Left kidney (tissue), 2 donors: Measurements from ENCODE around the gene NOC4L. TPM values are rescaled to one million over a fixed set of nuclear protein-coding genes. Genes with fewer than 3 reads are reported as not detected.
"Not testable (repeated sequence)": the region's sequence is repeated elsewhere in the genome, so short reads cannot be mapped to it uniquely, and the experiment has no call there.

ENCODE experiments used
- DNase-seq: peaks from one replicate; pipeline ENCODE4 v3.0.0-alpha.2; 2013
- polyA plus RNA-seq: library from polyadenylated mRNA; unstranded; fragments of 120-200 nt; gene quantifications from one replicate; pipeline ENCODE4 v1.2.1, GENCODE V29; 2013; ENCODE audit not compliant: insufficient read length

The NOC4L gene
- polyA plus RNA-seq, 1 donor, result 11.9 TPM

DNA sequence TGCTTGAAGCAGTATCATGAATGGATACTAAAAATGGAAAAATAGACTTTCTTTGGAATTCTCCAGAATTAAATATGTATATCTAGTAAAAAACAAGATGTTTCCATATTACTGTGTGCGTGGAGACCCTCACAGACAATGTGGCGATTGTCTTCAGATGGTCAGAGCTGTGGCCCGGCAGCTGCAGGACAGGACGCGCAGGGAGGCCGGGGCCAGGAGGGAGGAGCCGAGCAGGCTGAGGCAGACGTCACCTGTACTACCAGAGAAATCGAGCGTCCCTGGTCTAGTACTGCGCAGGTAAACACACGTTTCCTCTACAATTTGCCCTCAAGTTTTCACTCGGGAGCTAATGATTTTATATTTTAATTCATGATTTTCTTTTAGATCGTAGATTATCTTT, 23.0 kb upstream of the NOC4L start:
- no peak for DNase-seq

DNA sequence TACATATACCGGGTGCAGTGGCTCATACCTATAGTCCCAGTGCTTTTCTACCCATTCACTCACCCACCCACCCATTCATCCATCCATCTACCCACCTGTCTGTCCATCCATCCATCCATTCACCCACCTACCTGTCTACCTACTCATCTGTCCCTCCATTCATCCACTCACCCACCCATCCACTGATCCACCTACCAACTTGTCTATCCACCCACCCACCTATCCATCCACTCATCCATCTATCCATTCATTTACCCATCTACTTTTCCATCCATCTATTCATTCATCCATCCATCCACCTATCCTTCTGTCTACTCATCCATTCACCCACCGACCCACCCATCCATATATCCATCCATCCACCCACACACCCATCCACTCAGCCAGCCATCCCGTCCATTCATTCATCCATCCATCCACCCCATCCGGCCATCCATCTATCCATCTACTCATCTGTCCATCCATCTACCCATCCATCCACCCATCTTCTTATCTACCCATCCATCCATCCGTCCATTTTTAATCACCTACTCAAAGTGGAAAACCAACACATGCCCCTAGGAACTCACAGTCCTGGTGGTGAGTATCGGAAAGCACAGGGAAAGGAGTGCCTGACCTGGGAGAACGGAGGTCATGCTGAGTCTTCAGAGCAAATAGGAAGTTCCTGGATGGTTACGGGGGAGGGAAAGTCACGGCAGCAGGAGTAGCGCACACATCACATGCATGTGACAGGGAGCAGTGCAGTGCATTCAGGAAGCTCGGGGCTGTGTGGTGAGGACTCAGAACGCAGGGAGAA, 20.1 kb upstream of the NOC4L start:
- DNase-seq, result no peak

DNA sequence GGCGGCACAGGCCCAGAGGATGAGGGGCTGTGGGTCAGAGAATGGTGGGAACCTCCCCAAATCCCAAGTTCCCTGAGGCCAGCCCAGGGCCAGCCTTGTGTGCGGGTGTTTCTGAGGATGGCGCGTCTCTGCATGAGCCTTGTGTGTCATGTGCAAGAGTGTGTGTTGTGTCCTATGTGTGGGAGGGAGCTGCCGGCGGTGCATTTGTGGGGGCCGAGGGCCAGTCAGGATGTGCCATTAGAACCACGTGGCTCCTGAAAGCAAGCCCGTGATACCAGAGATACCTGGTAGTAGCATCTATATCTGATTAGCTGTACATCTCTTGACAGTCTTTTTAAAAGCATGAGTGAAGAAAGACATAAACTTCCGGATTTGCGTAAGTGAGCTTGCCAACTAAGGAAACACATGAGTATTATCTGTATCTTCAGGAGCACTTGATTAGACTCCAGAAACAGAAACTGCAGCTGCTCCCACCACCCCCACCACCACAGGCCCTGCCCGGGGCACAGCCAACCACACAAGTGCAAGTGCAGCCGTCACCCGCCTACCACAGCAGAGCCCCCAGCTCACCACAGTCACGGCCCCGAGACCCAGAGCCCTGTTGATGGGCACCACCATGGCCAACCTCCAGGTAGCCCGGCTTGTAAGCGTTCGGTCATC, 19.4 kb upstream of the NOC4L start:
- DNase-seq, result no peak

DNA sequence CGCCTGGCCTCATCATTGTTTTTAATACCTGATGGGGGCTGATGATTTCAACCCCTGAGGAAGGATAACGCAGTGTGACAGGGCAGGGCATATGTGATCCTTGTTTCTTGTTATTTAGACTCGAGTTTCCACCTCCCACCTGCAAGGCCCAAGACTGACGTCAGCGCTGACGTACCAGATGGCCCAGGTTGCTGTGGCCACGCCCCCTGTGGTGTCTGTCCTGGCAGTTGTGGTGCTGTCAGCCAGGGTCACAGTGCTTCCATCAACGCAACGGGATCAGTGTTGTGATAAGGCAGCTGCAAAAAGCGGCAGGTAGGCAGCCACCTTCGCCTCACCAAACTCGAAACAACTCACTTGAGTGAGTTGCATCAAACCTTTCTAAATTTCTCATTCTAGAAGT, 18.5 kb upstream of the NOC4L start:
- no peak for DNase-seq

DNA sequence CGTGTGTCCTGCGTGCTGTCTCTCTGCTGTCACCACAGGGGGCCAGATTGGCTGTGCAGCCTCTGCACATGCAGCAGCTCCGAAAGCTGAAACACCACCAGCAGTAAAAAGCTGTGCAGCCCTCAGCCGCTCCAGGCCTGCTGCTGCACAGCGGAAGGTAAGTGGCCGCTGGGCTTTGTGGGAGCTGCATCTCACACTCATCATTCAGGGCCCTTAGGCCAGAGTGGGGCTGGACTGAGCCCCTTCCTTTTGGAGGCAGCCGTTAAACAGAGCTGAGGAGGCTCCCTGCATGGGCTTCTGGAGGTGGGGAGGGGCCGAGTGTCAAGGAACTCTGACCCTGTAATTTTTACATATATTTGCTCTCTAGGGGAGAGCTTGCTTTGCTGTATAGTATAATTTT, 17.2 kb upstream of the NOC4L start:
- no peak for DNase-seq

DNA sequence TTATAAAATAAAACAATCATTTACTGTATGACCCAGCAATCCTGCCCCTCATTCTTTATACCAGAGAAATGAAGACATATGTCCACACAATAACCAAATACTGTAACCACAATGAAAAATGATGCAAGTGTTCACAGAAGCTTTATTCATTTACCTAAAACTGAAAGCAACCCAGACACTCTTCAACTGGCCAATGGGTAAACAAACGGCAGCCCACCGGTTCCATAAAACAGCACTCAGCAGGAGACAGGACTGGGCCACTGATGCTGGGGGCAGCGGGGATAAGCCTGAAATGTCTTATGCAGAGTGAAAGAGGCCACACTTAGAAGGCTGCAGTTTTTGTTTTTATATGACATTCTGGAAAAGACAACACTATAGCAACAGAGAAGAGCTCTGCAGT, 15.2 kb upstream of the NOC4L start:
- no peak for DNase-seq

DNA sequence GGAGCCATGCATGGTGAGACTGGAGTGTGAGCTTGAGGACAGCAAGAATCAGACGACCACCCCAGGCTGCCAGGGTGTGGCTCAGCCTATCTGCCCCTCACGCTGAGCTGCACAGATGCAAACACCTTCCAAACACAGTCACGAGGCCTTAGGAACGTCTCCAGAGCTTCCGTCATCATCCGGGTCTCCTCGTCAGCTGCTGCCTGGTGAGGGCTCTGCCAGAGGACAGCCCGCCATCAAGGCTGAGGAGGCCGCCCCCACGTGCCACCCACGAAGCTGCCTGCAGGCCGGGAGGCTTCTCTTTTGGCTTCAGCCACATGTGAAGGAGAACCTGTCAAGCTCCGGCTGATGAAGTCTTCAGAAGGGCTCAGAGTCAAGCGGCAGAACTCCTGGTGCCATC, 13.6 kb upstream of the NOC4L start:
- no peak for DNase-seq

DNA sequence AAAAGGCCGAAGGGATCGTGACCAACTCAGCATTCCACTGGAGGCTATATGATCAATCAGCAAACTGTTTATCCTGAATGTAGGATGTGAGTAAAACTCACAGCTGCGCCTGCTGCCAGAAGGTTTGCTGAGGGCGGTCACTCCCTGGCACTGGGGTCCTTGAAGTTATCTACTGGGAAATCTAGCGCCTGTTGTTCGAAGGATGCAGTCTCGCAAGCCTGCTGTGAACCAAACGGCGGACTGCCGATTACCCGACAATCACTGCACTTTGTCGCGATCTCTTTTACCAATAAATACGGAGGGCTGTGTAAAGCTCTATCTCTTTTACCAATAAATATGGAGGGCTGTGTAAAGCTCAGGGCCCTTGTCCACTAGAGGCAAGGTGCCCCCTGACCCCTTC, 13.0 kb upstream of the NOC4L start:
- no peak for DNase-seq

DNA sequence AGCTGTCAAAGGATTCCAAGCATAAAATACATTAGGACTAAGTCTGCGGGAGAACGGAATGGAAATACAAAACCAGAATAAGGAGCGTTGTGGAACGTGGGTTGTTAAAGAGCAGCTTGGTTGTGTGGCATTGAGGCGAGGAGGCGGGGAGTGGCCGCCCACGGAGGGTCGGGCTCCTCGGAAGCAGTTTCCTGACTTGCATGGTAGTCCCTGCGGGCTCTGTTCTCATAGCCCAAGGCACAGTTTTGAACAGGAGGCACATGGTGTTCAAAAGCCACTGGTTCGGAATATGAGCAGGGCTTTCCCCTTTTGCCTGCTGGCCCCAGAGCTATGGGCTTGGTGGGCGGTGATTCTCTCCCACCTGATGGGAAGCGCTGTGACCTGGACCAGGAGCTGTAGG, 12.3 kb upstream of the NOC4L start:
- no peak for DNase-seq

DNA sequence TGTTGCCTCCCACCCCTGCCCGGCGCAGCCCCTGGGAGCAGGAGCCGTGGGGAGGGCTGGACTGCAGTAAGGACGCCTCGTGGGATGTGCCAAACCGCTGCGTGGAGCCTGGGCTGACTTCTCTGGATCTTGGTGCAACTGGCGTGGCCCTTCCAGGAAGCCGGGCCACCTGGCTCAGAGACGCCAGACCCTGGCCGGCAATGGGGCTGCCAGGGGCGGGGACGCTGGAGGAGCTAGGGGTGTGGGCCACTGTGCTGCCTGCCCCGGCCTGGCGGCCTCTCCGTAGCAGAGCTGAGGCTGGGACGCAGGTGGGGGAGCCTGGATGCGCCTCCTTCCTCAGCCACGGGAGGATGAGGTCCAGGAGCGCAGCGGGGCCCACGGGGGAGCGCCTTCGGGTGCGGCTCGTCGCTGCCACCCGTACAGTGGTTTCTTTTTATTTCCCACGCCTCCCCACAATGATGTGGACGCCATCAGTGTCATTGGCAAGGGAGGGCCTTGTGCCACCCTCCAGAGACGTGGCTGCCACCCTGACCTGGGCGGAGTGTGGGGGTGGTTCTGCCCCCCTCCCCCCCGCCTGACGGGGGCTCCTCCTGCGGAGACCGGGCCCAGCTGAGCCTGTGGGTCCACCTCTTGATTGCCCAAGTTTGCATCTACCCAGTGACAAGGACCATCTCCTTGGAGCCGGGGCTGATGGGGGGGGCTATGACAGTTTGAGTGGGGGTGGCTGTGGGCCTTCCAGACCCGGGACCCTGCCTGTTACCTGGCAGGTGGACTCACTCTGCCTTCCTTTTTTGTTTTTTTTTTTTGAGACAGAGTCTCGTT, 11.4 kb upstream of the NOC4L start:
- no peak for DNase-seq

DNA sequence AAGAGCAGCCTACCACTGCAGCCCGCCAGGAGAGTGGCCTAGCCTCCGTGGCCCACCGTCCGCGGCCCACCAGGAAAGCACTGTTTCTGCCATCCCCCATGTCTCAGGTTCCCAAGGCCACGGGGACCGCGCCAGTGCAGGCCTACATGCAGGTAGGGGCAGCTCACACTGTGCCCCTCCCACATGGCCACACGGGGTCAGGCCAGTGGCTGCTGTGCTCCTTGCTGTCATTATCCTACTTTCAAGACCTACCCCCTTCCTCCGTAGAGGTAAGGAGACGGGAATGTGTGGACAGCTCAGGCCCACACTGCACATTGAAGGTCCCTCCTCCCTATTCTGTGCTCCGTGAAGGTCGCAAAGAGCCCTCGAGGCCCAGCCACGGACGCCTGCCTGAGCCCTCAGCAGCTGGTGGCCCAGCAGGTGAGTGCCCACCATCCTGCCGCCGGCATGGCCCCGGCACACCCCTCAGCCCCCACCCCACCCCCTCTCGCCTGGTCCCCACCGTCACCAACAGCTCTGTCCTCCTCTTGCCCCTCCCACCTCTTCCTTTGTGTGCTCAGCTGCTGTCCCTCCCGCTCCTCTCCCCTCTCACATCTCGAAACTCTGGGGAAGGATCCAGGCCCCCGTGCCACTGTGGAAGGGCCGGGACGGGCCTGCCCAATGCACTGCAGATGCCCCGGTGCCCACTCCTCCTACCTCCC, 10.2 kb upstream of the NOC4L start:
- no peak for DNase-seq

DNA sequence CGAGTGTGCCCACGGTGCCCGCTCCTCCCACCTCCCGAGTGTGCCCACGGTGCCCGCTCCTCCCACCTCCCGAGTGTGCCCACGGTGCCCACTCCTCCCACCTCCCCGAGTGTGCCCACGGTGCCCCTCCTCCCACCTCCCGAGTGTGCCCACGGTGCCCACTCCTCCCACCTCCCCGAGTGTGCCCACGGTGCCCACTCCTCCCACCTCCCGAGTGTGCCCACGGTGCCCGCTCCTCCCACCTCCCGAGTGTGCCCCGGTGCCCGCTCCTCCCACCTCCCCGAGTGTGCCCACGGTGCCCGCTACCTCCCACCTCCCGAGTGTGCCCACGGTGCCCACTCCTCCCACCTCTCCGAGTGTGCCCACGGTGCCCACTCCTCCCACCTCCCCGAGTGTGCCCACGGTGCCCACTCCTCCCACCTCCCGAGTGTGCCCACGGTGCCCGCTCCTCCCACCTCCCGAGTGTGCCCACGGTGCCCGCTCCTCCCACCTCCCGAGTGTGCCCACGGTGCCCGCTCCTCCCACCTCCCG, 9.5 kb upstream of the NOC4L start:
- DNase-seq, result not testable (repeated sequence)

DNA sequence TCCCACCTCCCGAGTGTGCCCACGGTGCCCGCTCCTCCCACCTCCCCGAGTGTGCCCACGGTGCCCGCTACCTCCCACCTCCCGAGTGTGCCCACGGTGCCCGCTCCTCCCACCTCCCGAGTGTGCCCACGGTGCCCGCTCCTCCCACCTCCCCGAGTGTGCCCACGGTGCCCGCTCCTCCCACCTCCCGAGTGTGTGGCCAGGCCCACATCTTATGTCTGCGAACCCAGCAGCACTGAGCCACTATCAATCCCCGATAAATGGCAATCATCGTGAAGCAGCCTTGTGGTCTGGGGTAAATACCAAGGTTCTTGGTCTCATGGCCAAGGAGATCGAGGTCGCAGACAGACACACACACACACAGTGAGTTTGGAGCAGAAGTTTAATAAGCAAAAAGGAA, 8.0 kb upstream of the NOC4L start:
- not testable (repeated sequence) for DNase-seq

DNA sequence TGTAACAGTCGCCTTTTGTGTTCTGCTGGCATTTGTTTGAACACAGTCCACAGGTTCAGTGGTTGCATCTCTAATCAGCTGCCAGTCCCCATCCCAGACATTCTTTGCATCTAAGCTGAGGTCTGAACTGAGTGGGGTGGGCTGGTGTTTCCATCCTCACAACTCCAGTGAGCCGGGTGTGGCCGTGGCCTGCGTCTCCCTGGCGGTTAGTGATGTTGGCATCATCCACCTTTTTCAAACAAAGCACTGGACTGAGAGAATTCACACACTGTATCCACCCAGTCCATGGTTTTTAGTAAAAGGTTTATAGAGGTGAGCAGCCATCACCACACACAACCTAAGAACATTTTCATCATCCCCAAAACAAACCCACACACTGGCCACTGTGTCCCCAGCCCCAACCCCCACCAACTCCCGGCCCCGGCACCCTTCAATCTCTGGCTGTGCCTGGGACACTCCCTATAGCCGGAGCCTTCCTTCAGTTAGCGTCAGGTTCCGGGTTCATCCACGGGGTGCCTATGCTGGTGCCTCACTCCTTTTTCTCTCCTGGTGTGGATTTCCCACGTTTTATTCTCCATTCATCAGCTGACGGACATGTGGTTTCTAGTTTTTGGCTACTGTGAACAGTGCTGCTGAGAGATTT, 6.7 kb upstream of the NOC4L start:
- no peak for DNase-seq

DNA sequence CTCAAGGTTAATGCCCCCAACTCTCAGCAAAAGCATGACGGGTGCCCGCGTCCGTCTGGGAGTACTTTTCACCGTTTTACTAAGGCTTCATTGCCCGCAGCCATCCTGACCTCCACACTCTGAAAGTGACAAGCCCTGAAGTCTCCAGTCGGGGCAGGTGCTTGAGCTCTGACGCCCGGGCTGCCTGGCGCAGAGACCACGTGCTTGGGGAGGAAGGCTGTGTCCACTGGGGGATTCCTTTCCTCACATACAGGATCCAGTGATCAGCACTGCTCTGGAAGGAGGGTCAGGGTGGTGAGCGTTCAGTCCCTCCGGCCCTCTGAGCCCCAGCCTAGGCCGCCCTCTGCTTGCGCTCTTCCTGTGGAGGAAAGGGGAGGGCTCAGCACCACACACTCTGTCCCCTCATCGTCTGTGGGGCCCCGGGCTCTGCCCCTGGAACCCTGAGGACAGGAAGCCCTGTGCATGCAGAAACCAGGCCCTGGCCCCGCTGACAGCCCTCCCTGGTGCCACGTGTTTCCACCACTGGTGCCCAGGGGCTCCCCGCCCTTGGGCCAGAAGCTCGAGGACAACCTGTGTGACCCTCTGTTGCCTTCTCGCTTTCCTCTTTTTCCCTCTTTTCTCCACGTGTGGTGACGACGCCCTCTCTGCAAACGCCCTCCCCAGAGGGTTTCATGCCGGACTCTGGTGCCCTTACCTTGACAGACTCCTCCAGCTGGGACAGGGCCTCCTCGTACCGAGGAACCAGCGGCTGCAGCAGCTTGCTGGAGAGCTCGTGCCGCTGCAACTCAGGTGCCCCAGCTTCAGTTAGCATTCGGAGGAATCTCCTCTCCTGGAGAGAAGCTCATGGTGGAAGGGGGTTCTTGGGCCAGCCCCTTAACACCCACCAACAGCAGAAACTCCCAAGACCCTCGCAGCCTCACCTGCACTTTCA, 5.1 kb upstream of the NOC4L start:
- no peak for DNase-seq

DNA sequence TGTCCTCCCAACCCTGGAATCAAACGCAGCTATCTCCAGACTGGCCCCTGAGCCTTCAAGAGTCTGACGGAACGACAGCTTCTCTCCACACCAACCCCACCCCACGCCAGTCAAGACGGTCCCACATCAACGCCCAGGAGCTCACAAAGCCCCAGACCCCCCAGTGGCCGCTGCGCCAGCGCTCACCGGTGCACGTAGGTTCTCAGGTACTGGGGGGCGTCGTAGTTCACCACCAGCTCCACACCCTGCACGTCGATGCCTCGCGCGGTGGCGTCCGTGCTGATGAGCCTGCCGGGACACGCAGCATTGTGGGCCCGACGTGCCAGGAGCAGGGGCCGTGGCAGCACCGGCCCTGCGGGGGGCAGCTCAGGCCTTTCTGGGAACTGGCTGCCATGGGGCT, 4.3 kb upstream of the NOC4L start:
- DNase-seq, result no peak

DNA sequence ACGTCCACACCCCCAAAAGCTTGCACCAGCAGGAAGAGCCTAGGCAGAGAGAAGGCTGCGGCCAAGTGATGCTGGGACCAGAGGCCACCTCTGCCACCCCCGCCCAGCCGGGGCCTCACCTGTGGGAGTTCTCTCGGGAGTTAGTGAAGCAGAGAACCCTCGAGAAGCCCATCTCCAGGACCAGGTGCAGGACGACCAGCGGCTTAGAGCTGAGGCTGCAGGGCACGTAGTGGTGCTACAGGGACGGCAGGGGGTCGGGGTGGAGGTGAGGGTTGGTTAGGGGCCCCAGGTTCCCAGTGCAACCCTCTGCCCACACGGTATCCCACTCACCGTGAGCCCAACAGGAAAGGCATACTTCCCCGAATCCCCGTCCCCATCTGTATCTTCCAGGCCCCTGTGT, 3.8 kb upstream of the NOC4L start:
- no peak for DNase-seq

DNA sequence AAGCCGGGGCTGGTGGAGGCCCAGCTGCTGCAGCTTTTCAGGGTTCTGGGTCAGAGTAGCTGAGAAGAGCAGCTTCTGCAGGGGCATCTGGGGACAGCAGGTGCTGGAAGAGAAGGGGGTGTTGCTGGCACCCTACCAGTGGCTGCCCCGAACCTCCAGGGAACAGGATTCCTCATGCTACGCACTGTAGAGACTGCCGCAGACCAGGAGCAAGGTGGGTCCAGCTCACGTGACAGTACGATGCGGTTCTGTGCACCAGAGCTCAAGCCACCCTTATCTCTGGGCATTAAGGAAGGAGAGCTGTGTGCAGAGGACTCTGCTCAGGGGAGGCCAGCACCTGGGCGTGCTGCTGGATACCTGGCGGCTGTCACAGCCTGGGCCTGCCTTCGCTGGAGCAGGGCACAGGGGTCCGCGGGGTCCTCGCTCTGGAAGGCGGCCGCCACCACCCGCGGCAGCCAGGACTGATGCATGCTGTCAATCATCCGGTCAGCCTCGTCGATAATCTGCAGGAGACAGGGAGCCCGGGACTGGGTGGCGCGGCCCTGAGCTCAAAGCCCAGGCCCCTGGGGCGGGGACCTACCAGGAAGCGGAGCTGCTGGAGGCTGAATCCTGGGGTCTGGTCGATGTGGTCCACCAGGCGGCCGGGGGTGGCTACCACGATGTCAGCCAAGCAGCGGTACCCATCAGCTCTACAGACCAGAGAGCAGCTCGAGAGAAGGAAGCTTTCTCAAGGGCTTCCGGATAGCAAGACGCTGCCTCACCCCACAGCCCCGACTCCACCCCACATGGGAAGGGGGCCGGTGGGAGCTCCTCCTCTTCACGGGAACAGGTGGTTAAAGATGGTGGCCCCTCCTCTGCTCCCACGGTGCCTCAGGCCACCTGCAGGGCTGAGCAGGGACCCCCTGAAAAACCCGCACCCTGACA, 3.1 kb upstream of the NOC4L start:
- no peak for DNase-seq

DNA sequence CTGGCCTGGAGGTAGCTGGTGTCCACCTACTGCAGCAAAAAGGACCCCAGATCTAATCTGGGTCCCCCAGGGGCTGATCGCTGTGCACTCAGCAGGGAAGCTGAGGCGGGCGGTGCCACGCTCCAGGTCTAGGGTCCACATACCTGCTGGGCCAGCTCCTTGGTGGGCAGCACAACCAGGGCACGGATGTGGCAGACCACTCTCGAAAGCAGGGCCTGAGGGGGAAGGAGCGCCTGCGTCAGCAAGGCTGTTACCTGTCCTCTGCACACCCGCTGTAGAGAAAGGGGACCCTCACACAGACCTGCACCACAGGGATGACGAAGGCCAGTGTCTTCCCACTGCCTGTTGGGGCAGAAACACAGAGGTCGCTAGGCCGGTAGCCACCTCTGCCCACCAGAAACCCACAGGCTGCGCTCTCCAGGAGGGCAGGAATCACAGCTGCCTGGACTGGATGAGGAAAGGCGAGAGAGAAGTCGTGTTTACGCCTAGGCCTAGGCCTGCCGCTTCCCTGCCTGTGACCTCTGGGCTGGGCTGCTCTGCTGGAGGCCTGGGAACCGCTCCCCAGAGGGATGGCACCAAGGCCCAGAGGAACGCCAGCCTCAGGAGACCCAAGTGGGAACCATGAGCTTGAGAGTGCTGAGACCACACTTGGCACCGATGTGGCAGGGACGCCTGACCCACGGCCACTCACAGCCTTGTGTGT, 2.1 kb upstream of the NOC4L start:
- no peak for DNase-seq
